Thyroid gland (tissue), 4 donors: ENCODE measurements around the gene TEX19.

ENCODE experiments used
- POLR2A ChIP-seq, 2 donors: fragments of 450-650 bp; IDR thresholded peaks; one replicate each; pipeline ENCODE4 v1.6.1; 2017; ENCODE audit warnings: antibody characterized with exemption in 2 of 2, mild to moderate bottlenecking in 2 of 2, moderate library complexity in 1 of 2
- TF ChIP-seq, protein P1 (sequence below), 6 experiments: fragments of 200-600 bp in 3 of 6; fragments of 450-650 bp in 3 of 6; sonication (generic) in 3 of 6; IDR thresholded peaks; one replicate each; pipeline ENCODE4 v1.5.1; 2016 to 2019; ENCODE audit warnings: antibody characterized with exemption in 6 of 6, mild to moderate bottlenecking in 2 of 6, inconsistent platforms in 1 of 6, moderate library complexity in 1 of 6

DNA sequence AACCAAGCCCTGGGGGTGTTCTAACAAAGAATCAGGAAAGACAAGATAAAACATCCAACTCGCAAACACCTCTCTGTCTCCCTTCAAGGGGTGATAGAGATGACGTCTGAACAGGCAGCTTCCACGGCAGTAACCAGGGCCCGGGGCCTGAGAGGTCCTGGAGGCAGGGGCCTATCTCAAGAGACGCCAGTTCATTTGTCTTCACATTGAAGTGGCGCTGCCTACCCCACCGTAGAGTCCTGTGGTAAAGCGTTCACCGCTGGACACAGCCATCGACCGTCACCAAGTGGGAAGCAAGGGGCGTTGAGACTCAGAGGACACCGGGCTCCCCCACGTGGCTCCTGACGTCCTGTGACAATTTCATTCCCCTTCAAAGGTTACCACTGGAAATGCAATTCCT is 33.9 kb downstream of the TEX19 start:
- TF ChIP-seq, protein P1, sequence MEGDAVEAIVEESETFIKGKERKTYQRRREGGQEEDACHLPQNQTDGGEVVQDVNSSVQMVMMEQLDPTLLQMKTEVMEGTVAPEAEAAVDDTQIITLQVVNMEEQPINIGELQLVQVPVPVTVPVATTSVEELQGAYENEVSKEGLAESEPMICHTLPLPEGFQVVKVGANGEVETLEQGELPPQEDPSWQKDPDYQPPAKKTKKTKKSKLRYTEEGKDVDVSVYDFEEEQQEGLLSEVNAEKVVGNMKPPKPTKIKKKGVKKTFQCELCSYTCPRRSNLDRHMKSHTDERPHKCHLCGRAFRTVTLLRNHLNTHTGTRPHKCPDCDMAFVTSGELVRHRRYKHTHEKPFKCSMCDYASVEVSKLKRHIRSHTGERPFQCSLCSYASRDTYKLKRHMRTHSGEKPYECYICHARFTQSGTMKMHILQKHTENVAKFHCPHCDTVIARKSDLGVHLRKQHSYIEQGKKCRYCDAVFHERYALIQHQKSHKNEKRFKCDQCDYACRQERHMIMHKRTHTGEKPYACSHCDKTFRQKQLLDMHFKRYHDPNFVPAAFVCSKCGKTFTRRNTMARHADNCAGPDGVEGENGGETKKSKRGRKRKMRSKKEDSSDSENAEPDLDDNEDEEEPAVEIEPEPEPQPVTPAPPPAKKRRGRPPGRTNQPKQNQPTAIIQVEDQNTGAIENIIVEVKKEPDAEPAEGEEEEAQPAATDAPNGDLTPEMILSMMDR (IDR thresholded peaks at IDR 0.05) = no peak
- TF ChIP-seq POLR2A (IDR thresholded peaks at IDR 0.05) = no peak
